RWPE1 (cell line): ENCODE results near the gene PROCR.

Experiments
- CTCF ChIA-PET: fragments of 350-600 bp; sonication (Branson Sonifier 250); formaldehyde crosslinking; extraction: SDS; loops from one replicate; lab custom pipeline; 2021; lab: Yijun Ruan, JAX
- POLR2A ChIA-PET: fragments of 400-600 bp; formaldehyde crosslinking; extraction: SDS; loops from one replicate; lab custom pipeline; 2020; ENCODE audit warnings: antibody characterized with exemption; ENCODE audit not compliant: low non-redundant PET; lab: Yijun Ruan, JAX
- DNase-seq: peaks from one replicate; pipeline ENCODE4 v3.0.0; 2012; ENCODE audit warnings: low spot score
- H3K27ac ChIP-seq: fragments of 450-650 bp; 2 replicates; pipeline ENCODE4 v1.5.1; 2017
- TF ChIP-seq, protein P1 (sequence below): fragments of 450-650 bp; conservative IDR thresholded peaks from 2 replicates; pipeline ENCODE4 v1.5.1; 2017; ENCODE audit warnings: low read depth, mild to moderate bottlenecking

PROCR gene

DNA sequence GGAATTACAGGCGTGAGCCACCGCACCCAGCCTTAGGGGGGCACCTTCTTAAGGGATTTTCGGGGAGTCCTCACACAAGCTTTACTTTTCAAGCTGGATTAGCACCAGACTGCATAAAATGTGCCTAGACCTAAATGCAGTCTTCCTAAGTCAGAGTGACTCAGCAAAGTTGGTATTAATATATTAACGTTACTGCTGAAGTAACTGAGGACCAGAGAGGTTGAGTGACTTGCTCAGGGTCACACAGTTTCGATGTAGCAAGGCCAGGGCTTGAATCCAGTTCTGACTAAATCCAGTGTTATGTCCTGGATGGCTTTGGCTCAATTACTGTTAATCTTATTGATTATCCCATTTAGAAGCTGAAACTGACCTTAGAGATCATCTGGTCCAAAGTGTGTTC is 38.1 kb upstream of the PROCR start:
- ChIA-PET CTCF (interaction anchor here (0.6 to 1.9 kb wide), 5 partner anchors 11 to 259 kb away, joined by 3 to 7 read pairs (median 4); no protein-coding TSS in a partner anchor), POLR2A (no interaction called here)
- TF ChIP-seq, protein P1, sequence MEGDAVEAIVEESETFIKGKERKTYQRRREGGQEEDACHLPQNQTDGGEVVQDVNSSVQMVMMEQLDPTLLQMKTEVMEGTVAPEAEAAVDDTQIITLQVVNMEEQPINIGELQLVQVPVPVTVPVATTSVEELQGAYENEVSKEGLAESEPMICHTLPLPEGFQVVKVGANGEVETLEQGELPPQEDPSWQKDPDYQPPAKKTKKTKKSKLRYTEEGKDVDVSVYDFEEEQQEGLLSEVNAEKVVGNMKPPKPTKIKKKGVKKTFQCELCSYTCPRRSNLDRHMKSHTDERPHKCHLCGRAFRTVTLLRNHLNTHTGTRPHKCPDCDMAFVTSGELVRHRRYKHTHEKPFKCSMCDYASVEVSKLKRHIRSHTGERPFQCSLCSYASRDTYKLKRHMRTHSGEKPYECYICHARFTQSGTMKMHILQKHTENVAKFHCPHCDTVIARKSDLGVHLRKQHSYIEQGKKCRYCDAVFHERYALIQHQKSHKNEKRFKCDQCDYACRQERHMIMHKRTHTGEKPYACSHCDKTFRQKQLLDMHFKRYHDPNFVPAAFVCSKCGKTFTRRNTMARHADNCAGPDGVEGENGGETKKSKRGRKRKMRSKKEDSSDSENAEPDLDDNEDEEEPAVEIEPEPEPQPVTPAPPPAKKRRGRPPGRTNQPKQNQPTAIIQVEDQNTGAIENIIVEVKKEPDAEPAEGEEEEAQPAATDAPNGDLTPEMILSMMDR = no peak
- H3K27ac ChIP-seq = no peak overlapping the region
- DNase-seq = no peak

DNA sequence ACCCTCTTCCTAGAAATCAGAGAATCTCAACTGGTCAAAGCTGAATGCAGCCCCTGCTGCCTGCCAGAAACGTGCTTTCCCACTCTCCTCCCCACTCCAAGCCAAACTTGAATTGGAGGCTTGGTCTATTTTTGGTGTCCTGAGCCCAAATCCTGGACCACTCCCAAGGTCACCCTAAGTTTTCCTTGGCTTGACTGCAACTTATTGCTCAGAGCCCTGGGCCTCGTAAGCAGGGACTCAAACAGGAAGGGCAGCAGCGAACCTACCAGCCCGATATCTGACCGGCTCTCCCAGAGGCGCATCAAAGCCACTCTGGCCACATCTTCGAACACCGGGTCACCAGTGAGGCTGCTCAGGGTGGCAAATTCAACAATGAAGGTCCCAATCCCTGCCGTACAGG is 37.4 kb upstream of the PROCR start:
- ChIA-PET POLR2A (no interaction called here), CTCF (interaction anchor here (0.5 to 1.9 kb wide), 4 partner anchors 11 to 308 kb away, joined by 3 to 7 read pairs (median 5); no protein-coding TSS in a partner anchor)
- H3K27ac ChIP-seq = peak overlapping the region; percentile 10
- TF ChIP-seq, protein P1 = no peak
- no peak for DNase-seq

DNA sequence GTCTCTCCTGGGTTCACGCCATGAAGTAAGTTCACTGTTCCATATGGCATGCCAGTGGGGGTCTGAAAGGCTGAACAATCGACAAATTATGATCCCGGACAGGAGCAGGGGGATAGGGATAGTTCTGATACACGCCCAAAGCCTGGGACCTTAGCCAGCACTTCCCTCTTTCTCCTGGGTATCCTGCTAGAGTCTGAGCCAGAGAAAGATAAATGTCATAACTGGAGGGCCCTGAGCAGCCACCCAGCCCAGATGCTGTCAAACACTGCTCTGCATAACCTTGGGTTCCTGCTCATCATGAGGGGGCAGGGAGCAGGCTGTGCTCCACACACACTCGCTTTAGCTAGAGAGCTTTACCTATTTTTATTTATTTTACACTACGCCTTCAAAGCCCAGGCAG is 37.0 kb upstream of the PROCR start:
- ChIA-PET CTCF (interaction anchor here (0.5 to 1.9 kb wide), 2 partner anchors 10 to 308 kb away, joined by 3 to 6 read pairs; no protein-coding TSS in a partner anchor), POLR2A (no interaction called here)
- TF ChIP-seq, protein P1 = no peak
- DNase-seq = no peak
- peak overlapping the region; percentile 10 for H3K27ac ChIP-seq

DNA sequence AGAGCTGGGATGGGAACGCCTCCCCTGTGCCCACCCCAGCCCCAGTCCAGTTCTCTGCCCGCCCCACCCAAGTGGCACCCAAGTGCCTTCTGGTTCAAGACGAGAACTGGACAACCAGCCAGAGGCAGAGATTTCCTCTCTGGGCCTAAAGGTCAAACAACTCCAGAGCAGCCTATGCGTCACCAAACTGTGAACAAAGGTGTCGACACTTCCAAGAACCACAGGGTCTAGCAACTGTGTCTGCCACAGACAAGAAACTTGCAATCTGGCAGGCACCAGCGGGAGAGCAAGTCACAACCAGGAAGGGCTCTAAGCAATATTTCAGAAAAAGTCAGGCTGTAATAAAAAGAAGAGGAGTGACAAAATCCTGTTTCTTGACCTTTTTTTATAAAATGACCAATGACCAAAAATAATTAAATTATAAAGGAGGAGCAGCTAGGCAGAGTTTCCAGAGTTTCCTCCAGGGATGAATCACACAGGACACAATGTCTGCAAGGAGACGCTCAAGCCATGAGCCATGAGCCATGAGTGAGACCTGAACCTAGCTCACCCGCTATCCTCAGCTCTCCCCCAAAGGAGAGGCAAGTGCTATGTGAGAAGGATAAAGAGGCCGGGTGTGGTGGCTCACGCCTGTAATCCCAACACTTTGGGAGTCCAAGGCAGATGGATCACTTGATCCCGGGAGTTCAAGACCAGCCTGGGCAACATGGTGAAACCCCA is 35.8 kb upstream of the PROCR start:
- POLR2A ChIA-PET = no interaction called here
- DNase-seq = no peak
- no peak overlapping the region for H3K27ac ChIP-seq
- CTCF ChIA-PET = interaction anchor here (0.6 kb wide), 1 partner anchor 319 kb away, joined by 3 read pairs; no protein-coding TSS in a partner anchor
- TF ChIP-seq, protein P1 = no peak

DNA sequence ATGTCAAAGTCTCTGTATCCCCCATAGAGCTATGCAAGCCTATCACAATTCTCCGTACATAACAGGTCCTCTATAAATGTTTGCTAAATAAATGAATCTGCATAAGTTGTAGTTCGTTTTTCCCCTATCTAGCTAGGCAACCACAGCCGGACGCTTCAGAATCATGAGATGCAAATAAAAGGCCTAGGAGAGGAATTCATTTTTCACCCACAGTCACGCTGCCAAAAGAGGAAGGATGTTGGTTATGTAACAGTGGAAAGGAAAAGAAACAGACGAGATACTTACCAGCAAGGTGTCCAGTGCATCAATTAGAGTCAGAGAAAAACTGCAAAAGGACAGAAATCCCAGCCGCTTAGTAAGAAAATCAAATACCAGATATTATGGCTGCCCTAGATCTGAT is 27.2 kb upstream of the PROCR start:
- no peak for DNase-seq
- ChIA-PET CTCF (interaction anchor here (0.5 to 4.0 kb wide), 43 partner anchors 11 to 308 kb away, joined by 3 to 59 read pairs (median 4); partner anchors contain the start of genes GGT7, MMP24 and MMP24OS), POLR2A (interaction anchor here (0.5 kb wide), 1 partner anchor 81 kb away, joined by 5 read pairs; no protein-coding TSS in a partner anchor)
- H3K27ac ChIP-seq = no peak overlapping the region
- TF ChIP-seq, protein P1 = no peak

DNA sequence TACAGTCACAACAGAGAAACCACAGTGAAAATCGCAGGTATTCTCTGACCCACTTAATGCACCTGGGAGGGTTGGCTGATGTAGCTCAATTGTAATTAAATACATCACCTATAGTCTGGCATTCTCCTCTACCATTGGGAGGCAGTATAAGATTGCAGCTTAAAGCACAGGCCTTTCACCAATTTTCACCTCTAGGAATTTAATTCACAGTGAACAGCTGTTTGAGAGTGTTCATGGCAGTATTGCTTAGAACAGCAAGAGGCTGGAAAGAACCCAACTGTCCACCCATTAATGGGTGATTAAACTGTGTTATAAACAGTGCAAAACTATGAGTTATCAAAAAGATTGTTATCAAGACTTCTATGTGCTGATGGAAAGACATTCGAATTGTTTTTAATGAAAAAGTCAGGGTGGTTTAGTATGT is 26.7 kb upstream of the PROCR start:
- ChIA-PET CTCF (interaction anchor here (0.5 to 4.0 kb wide), 46 partner anchors 11 to 309 kb away, joined by 3 to 59 read pairs (median 4); partner anchors contain the start of genes GGT7, MMP24 and MMP24OS), POLR2A (interaction anchor here (0.5 kb wide), 1 partner anchor 80 kb away, joined by 5 read pairs; no protein-coding TSS in a partner anchor)
- H3K27ac ChIP-seq = no peak overlapping the region

More for the DNA sequence above, 26.7 kb upstream of the PROCR start:
- TF ChIP-seq, protein P1 = peak; percentile 99
- peak; percentile 90 for DNase-seq
